ENCODE measurements around the gene GCC1.
"Not testable (repeated sequence)": the region's sequence is repeated elsewhere in the genome, so short reads cannot be mapped to it uniquely, and the experiment has no call there.

The GCC1 gene

GRCh38 chr7:127541548-127541947 is 43.8 kb downstream of the GCC1 start:
- Histone ChIP-seq H3K27ac (ENCODE audit: low read depth in 2 of 2, low read length in 2 of 2) (no peak overlapping the region), H3K27me3 (ENCODE audit: control insufficient read depth in 2 of 2, insufficient read depth in 2 of 2, low read length in 2 of 2) (peaks cover 7 to 9% of the 10 kb centered on the region in 2 donors), H3K4me3 (ENCODE audit: low read length in 2 of 2) (no peak overlapping the region), H3K36me3 (ENCODE audit: control insufficient read depth in 2 of 2, insufficient read depth in 2 of 2, low read length in 2 of 2) (no peaks in the 10 kb centered on the region), H3K9me3 (ENCODE audit: control insufficient read depth in 2 of 2, low read length in 2 of 2) (no peaks in the 10 kb centered on the region), H3K4me1 (ENCODE audit: control insufficient read depth in 2 of 2, insufficient read depth in 2 of 2, low read length in 2 of 2) (no peaks in the 10 kb centered on the region), H3K9ac (ENCODE audit: low read depth in 1 of 2, low read length in 2 of 2) (no peak overlapping the region)

- not testable (repeated sequence) for H3K36me3 ChIP-seq (ENCODE audit: control insufficient read depth in 2 of 2, insufficient read depth in 2 of 2, low read length in 2 of 2); H3K9me3 ChIP-seq (ENCODE audit: control insufficient read depth in 2 of 2, low read length in 2 of 2)
These were observed 44.9 kb downstream of the GCC1 start for GRCh38 chr7:127540461-127540860.

GRCh38 chr7:127539116-127539515 is 46.3 kb downstream of the GCC1 start:
- Histone ChIP-seq H3K4me3 (ENCODE audit: low read length in 2 of 2) (no peak overlapping the region), H3K27ac (ENCODE audit: low read depth in 2 of 2, low read length in 2 of 2) (no peak overlapping the region), H3K4me1 (ENCODE audit: control insufficient read depth in 2 of 2, insufficient read depth in 2 of 2, low read length in 2 of 2) (no peaks in the 10 kb centered on the region), H3K36me3 (ENCODE audit: control insufficient read depth in 2 of 2, insufficient read depth in 2 of 2, low read length in 2 of 2) (no peaks in the 10 kb centered on the region), H3K27me3 (ENCODE audit: control insufficient read depth in 2 of 2, insufficient read depth in 2 of 2, low read length in 2 of 2) (peaks cover 11 to 12% of the 10 kb centered on the region in 2 donors), H3K9ac (ENCODE audit: low read depth in 1 of 2, low read length in 2 of 2) (no peak overlapping the region), H3K9me3 (ENCODE audit: control insufficient read depth in 2 of 2, low read length in 2 of 2) (no peaks in the 10 kb centered on the region)

More at GRCh38 chr7:127540461-127540860, 44.9 kb downstream of the GCC1 start:
- not testable (repeated sequence) for H3K4me1 ChIP-seq (ENCODE audit: control insufficient read depth in 2 of 2, insufficient read depth in 2 of 2, low read length in 2 of 2); H3K4me3 ChIP-seq (ENCODE audit: low read length in 2 of 2); H3K27ac ChIP-seq (ENCODE audit: low read depth in 2 of 2, low read length in 2 of 2); H3K9ac ChIP-seq (ENCODE audit: low read depth in 1 of 2, low read length in 2 of 2)
- H3K27me3 ChIP-seq (ENCODE audit: control insufficient read depth in 2 of 2, insufficient read depth in 2 of 2, low read length in 2 of 2), result peaks cover 9 to 12% of the 10 kb centered on the region in 2 donors

GRCh38 chr7:127536741-127537140 is 48.7 kb downstream of the GCC1 start:
- Histone ChIP-seq H3K27ac (ENCODE audit: low read depth in 2 of 2, low read length in 2 of 2) (no peak overlapping the region), H3K4me1 (ENCODE audit: control insufficient read depth in 2 of 2, insufficient read depth in 2 of 2, low read length in 2 of 2) (no peaks in the 10 kb centered on the region), H3K4me3 (ENCODE audit: low read length in 2 of 2) (no peak overlapping the region), H3K36me3 (ENCODE audit: control insufficient read depth in 2 of 2, insufficient read depth in 2 of 2, low read length in 2 of 2) (no peaks in the 10 kb centered on the region), H3K27me3 (ENCODE audit: control insufficient read depth in 2 of 2, insufficient read depth in 2 of 2, low read length in 2 of 2) (peaks cover 11 to 12% of the 10 kb centered on the region in 2 donors), H3K9me3 (ENCODE audit: control insufficient read depth in 2 of 2, low read length in 2 of 2) (no peaks in the 10 kb centered on the region), H3K9ac (ENCODE audit: low read depth in 1 of 2, low read length in 2 of 2) (no peak overlapping the region)

- Histone ChIP-seq H3K4me1 (ENCODE audit: control insufficient read depth in 2 of 2, insufficient read depth in 2 of 2, low read length in 2 of 2) (no peaks in the 10 kb centered on the region), H3K36me3 (ENCODE audit: control insufficient read depth in 2 of 2, insufficient read depth in 2 of 2, low read length in 2 of 2) (no peaks in the 10 kb centered on the region), H3K4me3 (ENCODE audit: low read length in 2 of 2) (no peak overlapping the region), H3K9me3 (ENCODE audit: control insufficient read depth in 2 of 2, low read length in 2 of 2) (no peaks in the 10 kb centered on the region), H3K27ac (ENCODE audit: low read depth in 2 of 2, low read length in 2 of 2) (no peak overlapping the region), H3K9ac (ENCODE audit: low read depth in 1 of 2, low read length in 2 of 2) (no peak overlapping the region), H3K27me3 (ENCODE audit: control insufficient read depth in 2 of 2, insufficient read depth in 2 of 2, low read length in 2 of 2) (peaks cover 11 to 12% of the 10 kb centered on the region in 2 donors)
These were observed 49.1 kb downstream of the GCC1 start for GRCh38 chr7:127536394-127536691.

GRCh38 chr7:127535546-127536393 is 49.6 kb downstream of the GCC1 start:
- no peaks in the 10 kb centered on the region for H3K9me3 ChIP-seq (ENCODE audit: control insufficient read depth in 2 of 2, low read length in 2 of 2)
- H3K4me3 ChIP-seq (ENCODE audit: low read length in 2 of 2), result no peak overlapping the region
- H3K4me1 ChIP-seq (ENCODE audit: control insufficient read depth in 2 of 2, insufficient read depth in 2 of 2, low read length in 2 of 2), result no peaks in the 10 kb centered on the region
- H3K27ac ChIP-seq (ENCODE audit: low read depth in 2 of 2, low read length in 2 of 2), result no peak overlapping the region
- peaks cover 11 to 12% of the 10 kb centered on the region in 2 donors for H3K27me3 ChIP-seq (ENCODE audit: control insufficient read depth in 2 of 2, insufficient read depth in 2 of 2, low read length in 2 of 2)
- H3K9ac ChIP-seq (ENCODE audit: low read depth in 1 of 2, low read length in 2 of 2), result no peak overlapping the region
- H3K36me3 ChIP-seq (ENCODE audit: control insufficient read depth in 2 of 2, insufficient read depth in 2 of 2, low read length in 2 of 2), result no peaks in the 10 kb centered on the region

- Histone ChIP-seq H3K4me1 (ENCODE audit: control insufficient read depth in 2 of 2, insufficient read depth in 2 of 2, low read length in 2 of 2) (no peaks in the 10 kb centered on the region), H3K36me3 (ENCODE audit: control insufficient read depth in 2 of 2, insufficient read depth in 2 of 2, low read length in 2 of 2) (no peaks in the 10 kb centered on the region), H3K4me3 (ENCODE audit: low read length in 2 of 2) (no peak overlapping the region), H3K9me3 (ENCODE audit: control insufficient read depth in 2 of 2, low read length in 2 of 2) (peaks cover 0 to 3% of the 10 kb centered on the region in 2 donors), H3K9ac (ENCODE audit: low read depth in 1 of 2, low read length in 2 of 2) (no peak overlapping the region), H3K27me3 (ENCODE audit: control insufficient read depth in 2 of 2, insufficient read depth in 2 of 2, low read length in 2 of 2) (peaks cover 9 to 11% of the 10 kb centered on the region in 2 donors), H3K27ac (ENCODE audit: low read depth in 2 of 2, low read length in 2 of 2) (no peak overlapping the region)
These were observed 50.8 kb downstream of the GCC1 start for GRCh38 chr7:127534636-127535035.

- no peak overlapping the region for H3K4me3 ChIP-seq (ENCODE audit: low read length in 2 of 2)
- peaks cover 7 to 11% of the 10 kb centered on the region in 2 donors for H3K27me3 ChIP-seq (ENCODE audit: control insufficient read depth in 2 of 2, insufficient read depth in 2 of 2, low read length in 2 of 2)
- no peaks in the 10 kb centered on the region for H3K4me1 ChIP-seq (ENCODE audit: control insufficient read depth in 2 of 2, insufficient read depth in 2 of 2, low read length in 2 of 2)
- H3K36me3 ChIP-seq (ENCODE audit: control insufficient read depth in 2 of 2, insufficient read depth in 2 of 2, low read length in 2 of 2), result no peaks in the 10 kb centered on the region
- no peak overlapping the region for H3K9ac ChIP-seq (ENCODE audit: low read depth in 1 of 2, low read length in 2 of 2)
- H3K27ac ChIP-seq (ENCODE audit: low read depth in 2 of 2, low read length in 2 of 2), result no peak overlapping the region
- peaks cover 0 to 3% of the 10 kb centered on the region in 2 donors for H3K9me3 ChIP-seq (ENCODE audit: control insufficient read depth in 2 of 2, low read length in 2 of 2)
These were observed 52.7 kb downstream of the GCC1 start for GRCh38 chr7:127532736-127533135.

- Histone ChIP-seq H3K9ac (ENCODE audit: low read depth in 1 of 2, low read length in 2 of 2) (no peak overlapping the region), H3K27me3 (ENCODE audit: control insufficient read depth in 2 of 2, insufficient read depth in 2 of 2, low read length in 2 of 2) (peaks cover 7 to 10% of the 10 kb centered on the region in 2 donors), H3K4me3 (ENCODE audit: low read length in 2 of 2) (no peak overlapping the region), H3K9me3 (ENCODE audit: control insufficient read depth in 2 of 2, low read length in 2 of 2) (peaks cover 0 to 3% of the 10 kb centered on the region in 2 donors), H3K36me3 (ENCODE audit: control insufficient read depth in 2 of 2, insufficient read depth in 2 of 2, low read length in 2 of 2) (no peaks in the 10 kb centered on the region), H3K4me1 (ENCODE audit: control insufficient read depth in 2 of 2, insufficient read depth in 2 of 2, low read length in 2 of 2) (no peaks in the 10 kb centered on the region), H3K27ac (ENCODE audit: low read depth in 2 of 2, low read length in 2 of 2) (no peak overlapping the region)
These were observed 53.2 kb downstream of the GCC1 start for GRCh38 chr7:127532151-127532550.

Measured in mucosa of rectum (tissue), 2 donors.